H1 (cell line): ENCODE results near the gene SMO. TPM values are rescaled to one million over a fixed set of nuclear protein-coding genes. Genes with fewer than 3 reads are reported as not detected.

Experiments used
- CTCF ChIA-PET: fragments of 300-600 bp; sonication (Branson Sonifier 250); formaldehyde crosslinking; loops from one replicate; lab custom pipeline; 2021; ENCODE audit not compliant: partially characterized antibody; lab: Charles Lee
- POLR2A ChIA-PET: fragments of 300-600 bp; sonication (Branson Sonifier 250); formaldehyde crosslinking; loops from one replicate; lab custom pipeline; 2021; ENCODE audit warnings: inconsistent platforms; ENCODE audit not compliant: partially characterized antibody; lab: Charles Lee
- DNase-seq, 2 experiments: peaks; one replicate each; pipeline versions ENCODE4 v3.0.0 to v3.0.0-alpha.2; 2010 to 2022; ENCODE audit warnings: low spot score in 2 of 2, low read depth in 1 of 2, mixed read lengths in 1 of 2
- FAIRE-seq: peaks from 2 replicates; lab custom pipeline; 2011; peaks lifted over from hg19 to GRCh38; lab: Jason Lieb, UNC
- H2AFZ ChIP-seq: 2 replicates; pipeline ENCODE4 v1.8.1; 2012; ENCODE audit warnings: low read length, inconsistent platforms
- H2AK5ac ChIP-seq: 2 replicates; pipeline ENCODE4 v1.6.1; 2013; ENCODE audit warnings: low read depth, low read length
- H2BK120ac ChIP-seq: replicated peaks from 2 replicates; pipeline ENCODE3; 2013; ENCODE audit warnings: low read depth, low read length, inconsistent platforms
- H2BK12ac ChIP-seq: 2 replicates; pipeline ENCODE4 v1.6.1; 2013; ENCODE audit warnings: low read depth, low read length
- H2BK15ac ChIP-seq: 2 replicates; pipeline ENCODE4 v1.6.1; 2013; ENCODE audit warnings: low read length
- H2BK20ac ChIP-seq: 2 replicates; pipeline ENCODE4 v1.6.1; 2013; ENCODE audit warnings: low read length
- H2BK5ac ChIP-seq: 2 replicates; pipeline ENCODE4 v1.6.1; 2013; ENCODE audit warnings: low read depth, low read length
- H3K14ac ChIP-seq: 2 replicates; pipeline ENCODE4 v1.6.1; 2013; ENCODE audit warnings: inconsistent platforms; ENCODE audit not compliant: insufficient read length
- H3K18ac ChIP-seq: 2 replicates; pipeline ENCODE4 v1.6.1; 2013; ENCODE audit warnings: low read length; ENCODE audit errors: extremely low read depth
- H3K23ac ChIP-seq: 2 replicates; pipeline ENCODE4 v1.6.1; 2013; ENCODE audit warnings: inconsistent platforms; ENCODE audit not compliant: insufficient read length
- H3K23me2 ChIP-seq: 2 replicates; pipeline ENCODE4 v1.6.1; 2013; ENCODE audit warnings: low read depth, low read length
- H3K27ac ChIP-seq: 2 replicates; pipeline ENCODE4 v1.6.1; 2011; ENCODE audit warnings: low read depth, low read length, inconsistent platforms
- H3K27me3 ChIP-seq, 4 experiments: replicated peaks in 1 of 4; 1 replicate in 1 of 4; 2 replicates in 3 of 4; pipeline versions ENCODE4 v1.6.1 to v1.8.1; 2011 to 2013; ENCODE audit warnings: low read length in 3 of 4, mild to moderate bottlenecking in 3 of 4, inconsistent platforms in 2 of 4, mixed read lengths in 2 of 4, moderate library complexity in 1 of 4; ENCODE audit not compliant: control insufficient read depth in 3 of 4, insufficient read depth in 3 of 4; ENCODE audit errors: extremely low read depth in 1 of 4
- H3K36me3 ChIP-seq, 4 experiments: 2 replicates each; pipeline versions ENCODE4 v1.6.1 to v1.8.1; 2011 to 2013; ENCODE audit warnings: mild to moderate bottlenecking in 4 of 4, low read length in 3 of 4, moderate library complexity in 2 of 4, control low read depth in 1 of 4, inconsistent platforms in 1 of 4; ENCODE audit not compliant: insufficient read depth in 4 of 4, control insufficient read depth in 2 of 4
- H3K4ac ChIP-seq: replicated peaks from 2 replicates; pipeline ENCODE3; 2013; ENCODE audit warnings: low read length, low read depth, mixed read lengths, inconsistent platforms; ENCODE audit not compliant: insufficient read length
- H3K4me1 ChIP-seq, 4 experiments: replicated peaks in 1 of 4; 1 replicate in 1 of 4; 2 replicates in 3 of 4; pipeline versions ENCODE4 v1.6.1 to v1.8.1; 2011 to 2013; ENCODE audit warnings: low read length in 3 of 4, inconsistent platforms in 2 of 4, mixed read lengths in 1 of 4; ENCODE audit not compliant: insufficient read depth in 4 of 4, control insufficient read depth in 3 of 4
- H3K4me2 ChIP-seq, 2 experiments: 2 replicates each; pipeline versions ENCODE4 v1.6.1 to v1.8.1; 2011 to 2013; ENCODE audit warnings: low read depth in 2 of 2, low read length in 2 of 2, control low read depth in 1 of 2, inconsistent platforms in 1 of 2, mild to moderate bottlenecking in 1 of 2; ENCODE audit not compliant: insufficient read depth in 1 of 2
- H3K4me3 ChIP-seq, 4 experiments: fragments of 200-600, 300-600 bp in 1 of 4; sonication (generic), shearing (Covaris generic), sonication (Bioruptor Twin) in 1 of 4; 2 replicates each; pipeline versions ENCODE4 v1.5.1 to v1.8.1; 2011 to 2016; ENCODE audit warnings: low read length in 4 of 4, low read depth in 3 of 4, control low read depth in 2 of 4, inconsistent platforms in 2 of 4, mild to moderate bottlenecking in 2 of 4, mixed read lengths in 1 of 4, moderate library complexity in 1 of 4; ENCODE audit not compliant: insufficient read depth in 2 of 4; ENCODE audit errors: extremely low read depth in 1 of 4
- H3K56ac ChIP-seq: replicated peaks from 2 replicates; pipeline ENCODE3; 2013; ENCODE audit warnings: low read depth, mild to moderate bottlenecking, mixed read lengths, low read length, inconsistent platforms; ENCODE audit not compliant: insufficient read length
- H3K79me1 ChIP-seq: 2 replicates; pipeline ENCODE4 v1.6.1; 2013; ENCODE audit warnings: low read depth, low read length, control low read depth
- H3K79me2 ChIP-seq, 2 experiments: 2 replicates each; pipeline versions ENCODE4 v1.6.1 to v1.8.1; 2012 to 2013; ENCODE audit warnings: low read length in 2 of 2, mild to moderate bottlenecking in 2 of 2, inconsistent platforms in 1 of 2; ENCODE audit not compliant: insufficient read depth in 2 of 2, control insufficient read depth in 1 of 2
- H3K9ac ChIP-seq, 4 experiments: replicated peaks in 1 of 4; 1 replicate in 1 of 4; 2 replicates in 3 of 4; pipeline versions ENCODE4 v1.6.1 to v1.8.1; 2011 to 2013; ENCODE audit warnings: low read depth in 3 of 4, low read length in 3 of 4, control low read depth in 2 of 4, mild to moderate bottlenecking in 2 of 4, moderate library complexity in 2 of 4, inconsistent platforms in 1 of 4; ENCODE audit errors: extremely low read depth in 1 of 4
- H3K9me3 ChIP-seq, 2 experiments: 2 replicates each; pipeline versions ENCODE4 v1.6.1 to v1.8.1; 2012 to 2013; ENCODE audit warnings: mild to moderate bottlenecking in 2 of 2, moderate library complexity in 2 of 2, control low read depth in 1 of 2, inconsistent platforms in 1 of 2, low read depth in 1 of 2, low read length in 1 of 2, mixed read lengths in 1 of 2; ENCODE audit not compliant: insufficient read depth in 2 of 2
- H4K20me1 ChIP-seq, 2 experiments: replicated peaks in 1 of 2; 2 replicates each; pipeline versions ENCODE3 to v1.8.1; 2011 to 2013; ENCODE audit warnings: inconsistent platforms in 2 of 2, low read length in 2 of 2, mild to moderate bottlenecking in 1 of 2; ENCODE audit not compliant: insufficient read depth in 2 of 2, control insufficient read depth in 1 of 2
- H4K5ac ChIP-seq: 2 replicates; pipeline ENCODE4 v1.6.1; 2013; ENCODE audit warnings: low read length, low read depth, mixed read lengths, inconsistent platforms; ENCODE audit not compliant: insufficient read length
- H4K8ac ChIP-seq: 2 replicates; pipeline ENCODE4 v1.8.0; 2013; ENCODE audit warnings: mild to moderate bottlenecking, moderate library complexity, low read length, inconsistent platforms; ENCODE audit not compliant: insufficient read depth; ENCODE audit errors: extremely low read depth
- H4K91ac ChIP-seq: replicated peaks from 2 replicates; pipeline ENCODE3; 2013; ENCODE audit warnings: low read length, mixed read lengths, inconsistent platforms; ENCODE audit not compliant: insufficient read length
- EP300 ChIP-seq, 2 experiments: IDR thresholded peaks; 1 replicate in 1 of 2; 2 replicates in 1 of 2; pipeline ENCODE4 v1.6.1; 2011 to 2012; ENCODE audit warnings: low read depth in 2 of 2, low read length in 2 of 2, mild to moderate bottlenecking in 2 of 2, borderline replicate concordance in 1 of 2, inconsistent platforms in 1 of 2, moderate library complexity in 1 of 2
- HDAC2 ChIP-seq, 2 experiments: fragments of 300-600 bp in 1 of 2; sonication (generic) in 1 of 2; IDR thresholded peaks; 2 replicates each; pipeline ENCODE4 v1.6.1; 2011 to 2012; ENCODE audit warnings: low read depth in 2 of 2, low read length in 2 of 2, mild to moderate bottlenecking in 2 of 2, moderate library complexity in 2 of 2, borderline replicate concordance in 1 of 2, inconsistent platforms in 1 of 2
- SP2 ChIP-seq: IDR thresholded peaks from 2 replicates; pipeline ENCODE4 v1.6.1; 2012; ENCODE audit warnings: mild to moderate bottlenecking, low read length, inconsistent platforms
- SRF ChIP-seq: IDR thresholded peaks from 2 replicates; pipeline ENCODE4 v1.6.1; 2011; ENCODE audit warnings: mild to moderate bottlenecking, low read depth, low read length, moderate library complexity
- WGBS, 2 experiments: shearing (Covaris generic) in 1 of 2; methylation state at CpG; one replicate each; pipeline versions ENCODE4 v1.1.6 to v1.1.7; 2013 to 2015; ENCODE audit warnings: low lambda C conversion rate in 2 of 2, mixed read lengths in 2 of 2, inconsistent platforms in 1 of 2, low coverage in 1 of 2, missing lambda C conversion rate in 1 of 2; ENCODE audit not compliant: insufficient replicate concordance in 2 of 2, insufficient coverage in 1 of 2, insufficient read length in 1 of 2; ENCODE audit errors: extremely low coverage in 1 of 2, missing lambda C conversion rate in 1 of 2; 5-methylcytosine and 5-hydroxymethylcytosine counted together
- polyA plus RNA-seq, 7 experiments: library from polyadenylated mRNA; depleted of rRNA in 3 of 7; stranded (reverse) in 5 of 7; unstranded in 2 of 7; fragments of >200 nt in 5 of 7; fragments of 200-250 nt in 2 of 7; gene quantifications; 1 replicate in 5 of 7; 2 replicates in 1 of 7; 4 replicates in 1 of 7; pipeline versions ENCODE4 v1.2.1 to v1.2.3, GENCODE V29; 2011 to 2013; ENCODE audit warnings: missing spikeins in 2 of 7, mixed read lengths in 2 of 7
- total RNA-seq: library from RNA; stranded (reverse); fragmentation: NEBNext Ultra II Directional; extraction: Animal tissue kit (Norgen Biotek cat#: 25700); gene quantifications from 2 replicates; pipeline ENCODE4 v1.2.1, GENCODE V29; 2021
- TF ChIP-seq, protein P1 (sequence below): IDR thresholded peaks from 2 replicates; pipeline ENCODE4 v1.6.1; 2011; ENCODE audit warnings: low read depth, mild to moderate bottlenecking, low read length; ENCODE audit not compliant: insufficient read depth

Gene SMO
- total and polyA plus RNA-seq, 2 of the 8 experiments (the other 6 are each of a cell fraction or from before 2014, with no cell fraction given), result 64.5 to 67.6 TPM

DNA sequence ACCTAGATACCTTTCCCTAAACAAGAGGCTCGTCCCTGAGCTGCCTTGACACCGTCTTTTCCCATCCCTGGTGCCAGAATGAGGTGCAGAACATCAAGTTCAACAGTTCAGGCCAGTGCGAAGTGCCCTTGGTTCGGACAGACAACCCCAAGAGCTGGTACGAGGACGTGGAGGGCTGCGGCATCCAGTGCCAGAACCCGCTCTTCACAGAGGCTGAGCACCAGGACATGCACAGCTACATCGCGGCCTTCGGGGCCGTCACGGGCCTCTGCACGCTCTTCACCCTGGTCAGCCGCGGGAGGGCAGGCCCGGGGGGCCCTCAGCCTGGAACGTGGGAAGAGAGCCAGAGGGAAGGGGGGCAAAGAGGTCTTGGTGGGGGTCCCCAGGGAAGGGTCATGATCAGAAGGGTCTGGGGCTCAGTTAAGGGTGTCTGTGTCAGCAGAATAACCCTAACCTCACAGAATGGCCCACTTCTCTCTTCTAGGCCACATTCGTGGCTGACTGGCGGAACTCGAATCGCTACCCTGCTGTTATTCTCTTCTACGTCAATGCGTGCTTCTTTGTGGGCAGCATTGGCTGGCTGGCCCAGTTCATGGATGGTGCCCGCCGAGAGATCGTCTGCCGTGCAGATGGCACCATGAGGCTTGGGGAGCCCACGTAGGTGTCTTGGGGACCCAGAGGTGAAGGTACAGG, 16.8 kb downstream of the SMO start:
- no peak overlapping the region for H3K4me2 ChIP-seq
- H4K8ac ChIP-seq, result no peak overlapping the region
- TF ChIP-seq SP2 (no peak), EP300 (IDR thresholded peaks at IDR 0.05; ENCODE audit: borderline replicate concordance in 1 of 2, low read depth in 2 of 2, low read length in 2 of 2) (no peak), SRF (no peak), HDAC2 (IDR thresholded peaks at IDR 0.05; ENCODE audit: borderline replicate concordance in 1 of 2, low read depth in 2 of 2, low read length in 2 of 2) (no peak)
- TF ChIP-seq, protein P1, sequence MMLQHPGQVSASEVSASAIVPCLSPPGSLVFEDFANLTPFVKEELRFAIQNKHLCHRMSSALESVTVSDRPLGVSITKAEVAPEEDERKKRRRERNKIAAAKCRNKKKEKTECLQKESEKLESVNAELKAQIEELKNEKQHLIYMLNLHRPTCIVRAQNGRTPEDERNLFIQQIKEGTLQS, result no peak
- H4K91ac ChIP-seq, result no peak overlapping the region
- no peak for DNase-seq
- peaks cover 5 to 33% (median 18%) of the 10 kb centered on the region in 4 experiments; a peak in 7 of 8 replicates for H3K36me3 ChIP-seq
- H3K9ac ChIP-seq, result no peak overlapping the region
- H3K79me2 ChIP-seq, result peaks cover 0 to 12% of the 10 kb centered on the region in 2 experiments; a peak in 2 of 4 replicates
- no peaks in the 10 kb centered on the region for H3K27me3 ChIP-seq
- H3K4me1 ChIP-seq, result no peaks in the 10 kb centered on the region
- H4K20me1 ChIP-seq, result peaks cover 0 to 12% of the 10 kb centered on the region in 2 experiments
- ChIA-PET CTCF (interaction anchor here (0.7 to 5.8 kb wide), 5 partner anchors 8 to 81 kb away, joined by 3 to 26 read pairs (median 4); no protein-coding TSS in a partner anchor), POLR2A (interaction anchor here (2.2 kb wide), 1 partner anchor 17 kb away, joined by 5 read pairs; the partner anchor contains the start of gene SMO)
- no peak overlapping the region for H3K4me3 ChIP-seq
- H3K18ac ChIP-seq, result no peak overlapping the region
- no peak overlapping the region for H2BK15ac ChIP-seq
- H2BK120ac ChIP-seq, result no peak overlapping the region
- no peak overlapping the region for H2BK12ac ChIP-seq
- no peak overlapping the region for H3K27ac ChIP-seq
- WGBS, 2 experiments, result 86% methylated on average over 29 of the region's 29 CpGs; no CpG with 5 or more reads in 1 of the 2 experiments
- H3K23me2 ChIP-seq, result no peaks in the 10 kb centered on the region
- H3K9me3 ChIP-seq, result no peaks in the 10 kb centered on the region
- no peak overlapping the region for H2BK5ac ChIP-seq
- no peak overlapping the region for H4K5ac ChIP-seq
- no peak overlapping the region for H2BK20ac ChIP-seq
- no peak for FAIRE-seq
- no peak overlapping the region for H3K23ac ChIP-seq
- peaks cover 6% of the 10 kb centered on the region; the same call in 1 of the 2 replicates for H3K79me1 ChIP-seq
- no peak overlapping the region for H3K4ac ChIP-seq
- no peak overlapping the region for H3K56ac ChIP-seq
- no peak overlapping the region for H3K14ac ChIP-seq
- no peak overlapping the region for H2AK5ac ChIP-seq
- no peak overlapping the region for H2AFZ ChIP-seq
